HG03103 (cell line): Measurements from ENCODE around the gene PPM1A.
"Not testable (repeated sequence)": the region's sequence is repeated elsewhere in the genome, so short reads cannot be mapped to it uniquely, and the experiment has no call there.

Source experiments
- ATAC-seq: cut with Tn5 transposase; IDR thresholded peaks from one replicate; pipeline ENCODE4 v1.9.1; 2021; ENCODE audit warnings: low read depth; ENCODE audit not compliant: unreplicated experiment

Gene PPM1A

DNA sequence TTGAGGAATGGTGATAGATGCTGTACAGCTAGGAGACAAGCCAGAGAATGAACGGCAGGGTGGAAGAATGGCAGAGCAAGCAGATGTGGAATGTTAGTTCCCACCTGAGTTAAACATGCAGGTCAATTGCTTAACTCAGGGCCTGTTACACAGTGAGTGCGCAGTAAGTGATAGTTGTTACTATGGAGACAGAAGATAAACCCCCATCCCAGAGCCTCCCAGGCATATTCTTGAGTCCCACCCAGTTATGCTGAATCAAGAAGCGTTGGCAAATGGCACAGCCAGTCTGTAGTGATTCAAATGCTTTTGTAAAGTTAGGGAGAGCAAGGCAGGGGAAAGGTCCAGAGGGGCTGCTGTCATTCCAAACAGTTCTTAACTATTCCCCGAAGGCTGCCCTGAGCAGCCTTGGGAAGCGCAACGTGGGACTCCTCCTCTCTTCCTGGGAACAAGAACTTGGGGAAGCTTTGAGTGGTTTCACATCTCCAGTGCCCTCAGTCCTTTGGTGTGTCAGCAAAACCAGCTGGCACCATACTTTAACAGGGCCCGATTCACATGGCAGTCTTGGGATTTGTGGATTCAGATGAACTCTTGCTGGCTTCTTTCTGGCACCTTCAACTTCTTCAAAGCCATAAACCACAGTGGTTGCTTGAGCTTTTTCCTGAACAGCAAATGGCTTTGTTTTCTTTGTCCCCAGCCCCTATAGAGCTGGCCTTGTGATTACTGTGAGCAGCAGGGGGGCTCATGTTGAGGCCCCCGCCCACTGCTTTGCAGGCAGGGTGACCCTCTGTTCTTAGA, 66.4 kb downstream of the PPM1A start:
- ATAC-seq = no peak

DNA sequence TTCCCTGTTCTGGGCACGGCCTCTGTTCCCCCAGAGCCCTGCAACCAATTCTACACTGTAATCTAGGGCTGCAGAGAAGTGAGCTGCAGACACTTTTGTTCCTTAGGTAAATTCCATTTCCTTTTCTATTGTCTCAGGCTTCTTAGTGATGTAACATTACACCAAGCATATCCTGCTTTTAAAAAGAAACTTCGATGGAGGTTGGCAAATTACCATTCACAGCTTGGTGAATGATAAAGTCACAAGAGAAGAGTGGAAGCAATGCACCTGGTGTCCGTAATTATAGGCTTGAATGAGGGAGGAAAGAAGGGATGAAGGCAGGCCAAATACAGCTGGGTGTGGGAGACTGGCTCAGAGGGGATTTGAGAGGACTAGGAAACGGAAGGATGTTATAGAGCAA, 68.6 kb downstream of the PPM1A start:
- no peak for ATAC-seq

DNA sequence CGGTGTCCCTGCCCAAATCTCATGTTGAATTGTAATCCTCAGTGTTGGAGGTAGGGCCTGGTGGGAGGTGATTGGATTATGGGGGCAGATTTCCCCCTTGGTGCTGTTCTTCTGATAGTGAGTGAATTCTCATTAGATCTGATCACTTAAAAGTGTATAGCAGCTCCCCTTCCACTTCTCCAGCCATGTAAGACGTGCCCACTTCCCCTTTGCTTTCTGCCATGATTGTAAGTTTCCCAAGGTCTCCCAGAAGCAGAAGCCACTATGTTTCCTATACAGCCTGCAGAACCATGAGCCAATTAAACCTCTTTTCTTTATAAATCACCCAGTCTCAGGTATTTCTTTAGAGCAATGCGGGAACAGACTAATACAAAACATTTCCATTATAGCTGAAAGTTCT, 71.8 kb downstream of the PPM1A start:
- ATAC-seq = not testable (repeated sequence)

DNA sequence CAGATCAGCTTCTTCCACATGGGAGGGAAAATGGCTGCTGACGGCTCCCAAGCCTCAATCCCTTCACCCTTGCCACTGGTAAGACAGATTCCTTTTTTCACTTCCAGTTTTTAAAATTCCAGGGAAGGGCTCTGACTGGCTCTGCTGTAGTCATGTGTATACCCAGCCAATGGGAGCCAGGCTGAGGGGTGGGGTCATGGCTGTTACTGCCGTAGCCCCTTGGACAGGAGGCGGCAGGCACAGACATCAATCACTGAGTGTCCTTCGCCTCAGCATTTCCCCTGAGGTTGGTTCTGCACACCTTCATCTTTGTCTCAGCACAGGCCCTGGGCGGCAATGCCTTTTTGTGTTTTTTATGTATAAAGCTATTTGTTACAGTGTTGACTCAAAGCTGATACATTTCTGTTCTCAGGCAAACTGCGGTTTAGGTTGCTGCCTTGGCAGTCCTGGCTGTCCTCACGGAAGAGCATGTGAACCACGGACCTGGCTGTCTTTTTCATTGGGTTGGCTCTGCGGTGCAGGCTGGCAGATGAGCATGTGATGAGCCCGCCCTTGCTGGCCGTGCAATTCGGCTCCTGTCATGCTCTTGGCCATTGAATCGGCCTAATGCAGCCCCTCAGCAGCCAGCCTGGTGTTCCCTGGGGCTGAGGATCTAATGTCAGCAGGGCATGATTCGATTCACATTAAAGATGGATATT, 74.3 kb downstream of the PPM1A start:
- ATAC-seq = no peak

DNA sequence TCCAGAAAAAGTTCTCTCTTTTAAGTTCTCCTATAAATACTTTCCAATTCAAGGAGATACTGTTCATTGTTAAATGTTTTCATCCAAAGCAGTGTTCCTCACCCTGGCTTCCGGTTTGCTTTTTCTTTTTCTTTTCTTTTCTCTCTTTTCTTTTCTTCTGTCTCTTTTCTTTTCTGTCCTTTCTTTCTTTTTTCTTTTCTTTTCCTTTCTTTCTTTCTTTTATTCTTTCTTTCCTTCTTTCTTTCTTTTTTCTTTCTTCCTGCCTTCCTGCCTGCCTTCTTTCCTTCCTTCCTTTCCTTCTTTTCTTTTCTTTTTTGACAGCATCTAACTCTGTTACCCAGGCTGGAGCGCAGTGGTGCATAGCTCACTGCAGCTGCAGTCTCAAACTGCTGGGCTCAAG, 75.8 kb downstream of the PPM1A start:
- ATAC-seq = no peak

DNA sequence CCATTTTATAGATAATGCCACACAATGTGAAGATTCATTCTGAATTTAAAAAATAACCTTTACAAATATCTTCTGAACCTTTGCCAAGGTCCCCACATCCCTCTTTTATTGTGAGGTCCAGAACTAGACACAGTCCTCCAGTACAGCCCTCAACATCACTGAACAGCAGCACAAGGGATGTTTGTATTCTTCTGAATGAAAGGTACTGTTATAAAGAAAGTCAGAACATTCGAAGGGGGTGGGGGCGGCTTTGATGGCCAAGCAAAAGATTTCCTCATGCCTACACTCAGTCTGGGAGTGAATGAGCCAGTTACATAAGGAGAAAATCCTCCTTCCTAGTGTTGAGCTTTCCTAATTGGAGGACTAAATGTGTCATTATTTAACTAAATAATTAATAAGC, 77.3 kb downstream of the PPM1A start:
- ATAC-seq = no peak

DNA sequence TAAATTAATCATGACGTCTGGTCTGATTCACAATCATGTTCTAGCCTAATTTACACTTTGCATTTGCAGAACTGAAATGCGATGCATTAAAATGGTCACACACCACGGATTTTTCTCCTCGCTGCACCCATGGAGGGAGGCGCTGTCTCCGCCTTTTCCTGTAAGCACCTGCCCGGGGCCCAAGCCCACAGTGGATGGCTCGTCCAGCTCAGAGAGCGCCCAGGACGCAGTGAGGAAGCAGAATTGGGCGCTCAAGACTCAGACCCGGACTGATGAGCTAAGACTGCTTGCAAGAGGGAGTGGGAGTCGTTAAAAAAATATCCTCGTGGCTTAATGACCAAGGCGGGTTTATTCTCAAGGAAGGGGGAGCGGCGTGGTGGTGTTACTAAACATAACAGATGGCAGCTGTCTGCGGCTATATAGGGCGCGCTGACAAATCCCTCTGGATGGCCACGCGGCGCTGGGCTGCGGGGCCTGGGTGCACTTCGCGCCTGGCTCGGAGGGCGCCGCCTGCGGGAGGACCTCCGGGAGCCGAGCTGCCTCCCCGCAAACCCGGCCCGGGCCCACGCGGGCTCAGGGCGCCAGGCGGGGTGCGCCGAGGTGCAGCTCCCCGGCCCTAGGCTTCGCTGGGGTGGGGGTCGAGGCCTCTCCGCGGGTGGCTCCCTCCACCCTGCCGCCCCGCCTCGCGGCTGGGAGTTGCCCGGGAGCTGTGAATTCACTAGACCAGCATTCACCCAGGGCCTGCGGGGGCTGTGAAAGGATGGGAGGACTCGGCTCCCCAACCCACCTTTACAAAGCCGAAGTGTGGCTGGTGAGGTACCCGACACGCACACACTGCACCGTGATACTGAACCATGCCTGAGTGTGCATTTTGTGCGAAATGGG, 78.7 kb downstream of the PPM1A start:
- peak; percentile 50 for ATAC-seq

DNA sequence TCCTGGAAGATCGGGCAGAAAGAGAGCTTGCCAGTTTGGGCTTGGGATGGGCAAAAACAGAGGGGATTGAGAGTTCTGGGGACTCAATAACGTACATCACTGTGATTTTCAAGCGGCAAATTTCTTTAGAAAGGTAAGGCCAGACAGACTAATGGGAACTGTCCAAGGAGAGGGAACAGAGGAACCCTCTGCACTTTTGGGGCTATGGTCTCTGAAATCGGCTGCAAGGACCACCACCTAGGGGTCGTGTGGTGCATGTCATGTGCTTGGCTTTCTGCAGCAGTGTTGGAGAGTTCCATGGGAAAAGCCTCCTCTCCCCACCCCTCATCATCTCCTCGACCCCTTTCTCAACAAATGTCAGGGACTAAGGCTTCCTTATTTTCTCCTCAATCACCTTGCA, 79.6 kb downstream of the PPM1A start:
- ATAC-seq = no peak

DNA sequence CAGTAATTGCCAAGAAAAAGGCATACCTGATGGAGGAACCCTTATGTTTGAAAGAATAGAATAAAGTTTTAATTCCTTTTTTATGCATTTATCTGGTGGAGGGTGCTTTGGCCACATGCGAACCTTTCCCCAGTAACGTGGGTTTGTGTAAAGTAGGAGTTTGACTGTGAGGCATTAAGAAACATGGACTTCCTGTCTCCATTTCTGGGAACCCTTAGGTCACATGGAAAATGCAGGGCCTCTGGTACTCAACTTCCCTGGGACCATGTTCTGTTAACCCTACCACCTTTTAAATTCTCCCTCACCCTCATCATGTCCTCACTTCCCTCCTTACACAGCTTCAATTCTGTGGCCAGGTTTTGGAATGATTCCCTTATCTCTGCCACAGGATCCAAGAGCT, 80.3 kb downstream of the PPM1A start:
- ATAC-seq = no peak

DNA sequence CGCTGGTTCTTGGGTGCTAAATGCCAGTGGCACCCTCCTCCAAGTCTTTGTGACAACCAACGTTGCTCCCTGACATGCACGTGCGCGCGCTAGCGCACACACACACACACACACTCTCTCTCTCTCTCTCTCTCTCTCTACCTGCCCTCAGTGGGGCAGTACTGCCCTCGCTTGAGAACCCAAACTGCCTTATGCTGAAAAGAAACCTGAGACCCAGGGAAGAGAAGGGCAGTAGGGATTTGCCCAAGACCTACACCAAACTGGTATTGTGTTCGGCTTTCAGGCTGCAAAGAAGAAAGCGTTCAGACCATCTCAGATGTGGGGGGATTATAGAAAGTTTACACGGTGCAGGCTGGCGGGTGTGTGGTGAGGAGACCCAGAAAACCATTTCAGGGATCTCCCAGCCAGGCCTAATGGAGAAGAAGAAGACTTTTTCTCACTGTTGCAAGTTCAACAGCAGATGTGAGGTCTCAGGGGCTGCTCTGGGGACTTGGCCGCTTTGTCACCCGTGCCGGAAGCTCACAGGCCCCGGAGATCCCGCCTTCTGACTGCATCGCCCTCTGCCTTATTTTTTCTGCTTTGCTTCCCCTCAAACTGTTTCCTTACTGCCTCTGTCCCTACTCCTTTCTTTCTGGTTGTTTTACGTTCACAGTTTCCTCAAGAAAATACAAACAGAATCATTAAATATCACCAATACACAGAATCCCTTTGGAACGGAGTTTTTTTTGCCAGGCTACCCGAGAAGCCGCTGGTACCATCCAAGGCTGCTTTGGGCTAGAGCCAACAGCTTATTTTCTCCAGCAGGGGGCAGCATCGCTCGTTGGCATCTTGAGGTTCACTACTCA, 82.4 kb downstream of the PPM1A start:
- peak; percentile 56 for ATAC-seq

DNA sequence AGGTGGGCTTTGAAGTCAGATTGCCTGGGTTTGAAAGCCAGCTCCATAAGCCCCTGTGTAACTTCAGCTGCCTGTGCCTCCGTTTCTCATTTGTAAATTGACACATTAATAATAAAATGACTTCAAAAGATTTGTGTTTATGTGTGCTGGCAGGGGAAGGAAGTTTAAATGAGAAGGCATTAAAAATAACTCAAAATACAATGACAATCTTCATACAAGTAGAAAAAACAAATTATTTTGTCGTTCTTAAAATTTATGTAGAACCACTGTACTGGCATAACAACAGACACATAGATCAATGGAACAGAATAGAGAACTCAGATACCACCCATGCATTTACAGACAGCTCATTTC, 83.0 kb downstream of the PPM1A start:
- no peak for ATAC-seq

DNA sequence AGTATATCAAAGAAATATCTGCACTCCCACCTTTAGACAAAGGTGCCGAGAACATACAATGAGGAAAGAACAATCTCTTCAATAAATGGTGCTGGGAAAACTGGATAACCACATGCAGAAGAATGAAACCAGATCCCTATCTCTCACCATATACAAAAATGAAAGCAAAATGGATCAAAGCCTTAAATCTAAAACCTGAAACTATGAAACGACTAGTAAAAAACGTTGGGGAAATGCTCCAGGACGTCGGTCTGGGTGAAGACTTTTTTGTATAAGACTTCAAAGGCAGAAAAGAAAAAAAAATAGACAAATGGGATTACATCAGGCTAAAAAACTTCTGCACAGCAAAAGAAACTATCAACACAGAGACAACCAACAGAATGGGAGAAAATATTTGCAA, 83.8 kb downstream of the PPM1A start:
- no peak for ATAC-seq

DNA sequence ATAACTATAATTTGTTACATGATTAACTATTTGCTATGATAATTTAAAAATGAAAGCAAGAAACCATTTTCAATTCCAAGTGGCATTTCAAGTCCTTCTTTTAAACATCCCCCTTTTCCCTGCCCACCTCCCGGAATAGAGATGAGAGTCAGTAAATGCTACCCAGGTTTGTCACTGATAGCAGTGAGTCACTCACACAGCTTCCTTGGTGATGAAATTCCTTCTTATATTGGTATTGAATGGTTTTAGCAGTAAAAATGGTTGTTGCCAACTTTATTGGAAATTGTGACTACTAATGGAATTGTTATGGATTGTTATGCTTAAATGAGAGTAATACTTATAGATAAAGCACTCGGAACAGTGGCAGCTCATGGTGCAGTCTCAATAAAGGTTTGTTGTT, 90.5 kb downstream of the PPM1A start:
- no peak for ATAC-seq

DNA sequence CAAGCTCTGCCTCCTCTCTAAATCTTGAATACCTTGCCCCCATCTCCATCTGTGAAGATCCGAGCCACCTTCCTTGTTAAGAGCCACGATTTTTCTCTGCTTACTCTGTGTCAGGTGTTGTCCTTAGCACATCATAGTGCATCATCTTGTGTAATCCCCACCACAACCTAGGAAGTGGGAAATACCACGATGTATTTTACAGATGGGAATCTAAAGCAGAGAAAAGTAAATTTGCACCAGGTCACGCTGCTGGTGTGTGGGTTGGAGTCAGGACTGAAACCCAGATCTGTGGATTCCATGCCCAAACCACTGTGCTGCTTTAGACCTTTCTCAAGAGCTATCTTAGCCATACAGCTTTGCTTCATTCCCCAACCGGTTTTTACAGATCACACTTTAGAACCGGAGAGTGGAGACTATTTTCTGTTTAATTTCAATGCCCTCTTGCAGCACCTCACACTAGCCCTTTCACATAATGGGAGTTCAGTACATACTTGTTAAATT, 94.6 kb downstream of the PPM1A start:
- no peak for ATAC-seq

DNA sequence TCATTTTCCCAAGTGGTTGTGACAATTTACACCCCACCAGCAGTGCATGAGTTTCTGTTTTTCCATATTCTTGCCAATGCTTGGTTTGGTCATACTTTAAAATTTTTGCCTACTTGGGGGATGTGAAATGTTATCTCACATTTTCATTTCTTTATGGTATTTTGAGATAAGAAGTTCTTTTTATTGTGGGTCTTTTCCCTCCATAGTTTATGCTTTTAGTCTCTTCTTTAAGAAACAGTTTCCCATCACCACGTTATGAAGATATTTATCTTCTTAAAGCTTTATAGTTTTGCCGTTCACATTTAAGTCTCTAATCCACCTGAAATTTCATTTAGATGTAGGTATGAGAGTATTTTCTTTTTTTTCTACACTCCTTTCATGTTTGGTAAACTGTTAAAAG, 95.7 kb downstream of the PPM1A start:
- no peak for ATAC-seq

DNA sequence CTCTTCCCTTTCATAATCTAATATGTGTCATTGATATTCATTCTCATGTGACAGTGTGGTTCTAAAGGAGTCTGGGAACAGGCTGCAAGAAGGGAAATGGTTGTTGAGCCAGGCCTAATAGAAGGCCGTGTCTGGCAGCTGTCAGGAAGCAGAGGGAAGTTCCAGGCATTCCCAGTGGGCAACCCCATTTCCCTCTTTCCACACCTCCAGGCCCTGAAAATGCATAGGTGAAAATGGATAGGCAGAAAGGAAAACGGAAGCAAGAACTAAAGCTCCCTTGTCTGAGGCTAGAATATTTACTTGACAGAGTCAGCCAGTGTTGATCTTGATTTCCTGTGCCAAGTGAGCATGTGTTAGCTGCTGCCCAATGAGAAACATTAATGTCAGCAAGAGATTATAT, 97.7 kb downstream of the PPM1A start:
- no peak for ATAC-seq

DNA sequence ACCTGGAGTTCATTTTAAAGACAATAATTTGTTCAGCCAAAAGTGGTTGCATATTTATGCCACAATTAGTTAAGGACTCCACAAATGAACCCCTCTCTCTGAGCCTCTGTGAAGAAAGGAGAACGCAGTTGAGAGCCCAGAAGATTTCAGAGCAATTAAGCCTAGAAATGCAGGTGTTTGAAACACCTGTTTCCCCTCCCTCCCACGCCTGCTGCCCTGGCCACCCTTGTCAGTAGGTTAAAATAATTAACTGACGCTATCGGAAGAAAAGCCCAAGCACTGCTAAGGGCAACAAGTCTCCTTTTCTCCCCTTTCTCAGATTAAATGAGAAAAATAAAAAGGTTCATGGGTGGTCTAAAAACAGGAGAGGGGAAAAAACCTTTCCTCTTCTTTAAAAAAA, 99.2 kb downstream of the PPM1A start:
- no peak for ATAC-seq
